ENCODE results near the gene CLK4.

CLK4 gene

DNA sequence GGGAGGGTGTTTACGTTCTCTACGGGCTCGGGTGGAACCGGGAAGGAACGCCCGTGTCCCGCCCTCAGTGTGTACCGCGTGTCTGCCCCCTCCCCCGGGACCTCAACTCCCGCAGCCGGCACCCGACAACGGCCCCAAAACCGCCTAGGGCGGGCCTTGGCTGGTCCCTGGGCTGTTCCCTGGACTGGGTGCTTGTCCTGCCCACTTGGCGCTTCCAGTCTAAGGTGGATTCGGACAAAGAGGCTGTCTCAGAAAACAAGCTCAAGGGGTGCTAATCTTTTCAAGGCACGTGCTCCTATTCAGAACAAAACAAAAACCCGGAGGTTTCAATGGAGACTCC lies 379 bp upstream of the CLK4 start:
- H3K4me3 ChIP-seq (ENCODE audit: low read depth, low read length): peak overlapping the region; percentile 94
- in situ Hi-C loops (cut with HindIII; ENCODE audit: low sequenced_read_pairs): no loop called here
- no peak for DNase-seq (ENCODE audit: low read depth, low spot score)
- TF ChIP-seq, protein P1, sequence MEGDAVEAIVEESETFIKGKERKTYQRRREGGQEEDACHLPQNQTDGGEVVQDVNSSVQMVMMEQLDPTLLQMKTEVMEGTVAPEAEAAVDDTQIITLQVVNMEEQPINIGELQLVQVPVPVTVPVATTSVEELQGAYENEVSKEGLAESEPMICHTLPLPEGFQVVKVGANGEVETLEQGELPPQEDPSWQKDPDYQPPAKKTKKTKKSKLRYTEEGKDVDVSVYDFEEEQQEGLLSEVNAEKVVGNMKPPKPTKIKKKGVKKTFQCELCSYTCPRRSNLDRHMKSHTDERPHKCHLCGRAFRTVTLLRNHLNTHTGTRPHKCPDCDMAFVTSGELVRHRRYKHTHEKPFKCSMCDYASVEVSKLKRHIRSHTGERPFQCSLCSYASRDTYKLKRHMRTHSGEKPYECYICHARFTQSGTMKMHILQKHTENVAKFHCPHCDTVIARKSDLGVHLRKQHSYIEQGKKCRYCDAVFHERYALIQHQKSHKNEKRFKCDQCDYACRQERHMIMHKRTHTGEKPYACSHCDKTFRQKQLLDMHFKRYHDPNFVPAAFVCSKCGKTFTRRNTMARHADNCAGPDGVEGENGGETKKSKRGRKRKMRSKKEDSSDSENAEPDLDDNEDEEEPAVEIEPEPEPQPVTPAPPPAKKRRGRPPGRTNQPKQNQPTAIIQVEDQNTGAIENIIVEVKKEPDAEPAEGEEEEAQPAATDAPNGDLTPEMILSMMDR (IDR thresholded peaks at IDR 0.05; ENCODE audit: low read depth, low read length): no peak

DNA sequence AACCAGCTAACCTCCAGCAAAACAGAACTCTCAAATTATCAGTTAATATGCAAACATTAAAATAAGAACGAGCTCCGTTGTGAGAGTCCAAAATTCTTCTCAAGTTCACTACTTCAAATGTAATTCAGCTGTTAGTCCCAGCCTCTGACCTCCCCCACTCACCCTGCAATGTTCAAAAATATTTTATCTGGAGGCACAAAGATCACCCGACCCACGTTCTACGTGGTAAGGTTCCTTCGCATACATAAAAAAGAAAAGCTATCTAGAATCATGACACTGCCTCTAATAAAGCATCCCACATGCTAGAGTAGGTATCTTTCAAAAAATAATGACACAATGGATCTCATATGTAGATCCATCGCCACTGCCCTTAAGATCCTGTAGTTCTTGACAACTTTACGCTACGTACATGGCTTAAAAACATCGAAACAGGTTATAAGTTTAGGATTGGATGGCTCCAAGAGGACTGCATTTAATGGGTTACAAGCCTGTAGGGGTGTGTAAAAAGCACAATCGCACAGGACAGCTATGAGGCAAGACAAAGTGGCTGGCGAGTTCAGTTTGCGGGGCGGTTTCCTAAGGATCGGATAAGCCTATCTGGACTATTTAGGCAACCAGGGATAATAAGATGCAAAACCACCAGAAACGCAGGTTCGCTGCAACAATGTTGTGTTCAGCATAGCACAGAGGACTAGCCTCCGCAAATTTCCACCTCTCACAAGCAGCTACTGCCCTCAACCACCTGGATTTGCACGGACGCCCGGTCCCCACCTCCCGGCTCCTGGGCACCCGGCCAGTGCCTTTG lies 969 bp downstream of the CLK4 start:
- DNase-seq (ENCODE audit: low read depth, low spot score): no peak
- H3K4me3 ChIP-seq (ENCODE audit: low read depth, low read length): peak overlapping the region; percentile 94
- in situ Hi-C loops (cut with HindIII; ENCODE audit: low sequenced_read_pairs): no loop called here
- TF ChIP-seq, protein P1 (IDR thresholded peaks at IDR 0.05; ENCODE audit: low read depth, low read length): no peak

DNA sequence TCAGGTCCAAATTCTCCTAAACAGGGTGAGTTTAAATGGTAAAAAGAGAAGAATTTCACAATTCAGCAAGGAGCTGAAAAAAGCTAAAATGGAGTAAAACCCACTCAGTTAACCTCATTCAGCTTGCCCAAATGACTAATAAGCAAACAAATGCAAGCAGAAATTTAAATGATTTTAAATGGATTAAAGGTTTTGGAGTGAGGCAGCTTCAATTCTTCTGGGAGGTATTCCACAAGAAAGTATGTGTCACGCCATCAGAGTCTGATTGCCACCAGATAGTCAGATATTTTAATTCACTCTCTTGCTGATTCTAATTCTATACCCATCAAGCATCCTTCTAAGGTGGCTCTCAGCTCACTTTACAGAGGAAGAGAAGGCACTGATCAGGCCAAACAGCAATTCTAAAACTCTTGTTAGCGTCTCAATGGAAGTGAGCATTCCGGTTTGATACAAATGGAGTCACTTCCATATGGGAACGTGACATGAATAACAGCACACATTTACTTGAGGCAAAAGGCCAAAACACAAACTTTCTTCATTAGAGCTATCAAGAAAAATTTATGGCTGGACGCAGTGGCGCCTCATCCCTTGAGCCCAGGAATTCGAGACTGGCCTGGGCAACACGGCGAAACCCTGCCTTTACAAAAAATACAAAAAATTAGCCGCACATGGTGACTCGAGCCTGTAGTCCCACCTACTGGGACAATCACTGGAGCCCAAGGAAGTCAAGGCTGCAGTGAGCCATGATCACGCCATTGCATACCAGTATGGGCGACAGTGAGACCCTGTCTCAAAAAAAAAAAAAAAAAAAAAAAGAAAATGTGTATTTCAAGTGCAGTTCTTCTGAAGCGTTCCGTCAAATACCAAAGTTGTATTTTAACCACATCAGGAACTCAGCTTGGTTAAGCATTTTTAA lies 2.0 kb downstream of the CLK4 start:
- no peak for DNase-seq (ENCODE audit: low read depth, low spot score)
- in situ Hi-C loops (cut with HindIII; ENCODE audit: low sequenced_read_pairs): no loop called here
- TF ChIP-seq, protein P1 (IDR thresholded peaks at IDR 0.05; ENCODE audit: low read depth, low read length): no peak
- H3K4me3 ChIP-seq (ENCODE audit: low read depth, low read length): peak overlapping the region; percentile 94

DNA sequence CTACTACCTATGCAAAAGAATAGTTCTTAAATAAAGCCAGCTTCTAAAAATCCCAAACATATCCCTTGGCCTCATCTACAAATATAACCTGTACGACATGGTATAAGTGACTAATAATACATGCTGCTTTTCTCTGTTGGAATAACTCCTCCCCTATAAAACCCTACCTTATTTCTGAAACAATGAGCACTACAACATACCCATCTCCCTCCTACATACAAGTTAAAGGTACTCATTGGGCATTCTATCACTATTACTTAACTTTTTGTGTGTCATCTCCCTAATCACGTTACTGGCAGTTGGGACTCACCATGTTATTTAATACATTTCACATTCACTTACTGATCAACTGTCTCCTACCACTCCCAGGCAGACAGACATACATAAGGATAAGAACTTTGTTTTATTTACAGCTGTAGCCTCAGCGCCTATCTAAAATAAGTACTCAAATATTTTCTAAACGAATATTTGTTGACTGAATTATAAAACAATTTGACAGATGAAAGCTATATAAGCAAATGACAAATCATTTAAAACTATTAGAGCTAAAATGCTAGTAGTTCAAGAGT lies 4.1 kb downstream of the CLK4 start:
- TF ChIP-seq, protein P1 (IDR thresholded peaks at IDR 0.05; ENCODE audit: low read depth, low read length): no peak
- no peak for DNase-seq (ENCODE audit: low read depth, low spot score)
- no peak overlapping the region for H3K4me3 ChIP-seq (ENCODE audit: low read depth, low read length)
- in situ Hi-C loops (cut with HindIII; ENCODE audit: low sequenced_read_pairs): no loop called here

DNA sequence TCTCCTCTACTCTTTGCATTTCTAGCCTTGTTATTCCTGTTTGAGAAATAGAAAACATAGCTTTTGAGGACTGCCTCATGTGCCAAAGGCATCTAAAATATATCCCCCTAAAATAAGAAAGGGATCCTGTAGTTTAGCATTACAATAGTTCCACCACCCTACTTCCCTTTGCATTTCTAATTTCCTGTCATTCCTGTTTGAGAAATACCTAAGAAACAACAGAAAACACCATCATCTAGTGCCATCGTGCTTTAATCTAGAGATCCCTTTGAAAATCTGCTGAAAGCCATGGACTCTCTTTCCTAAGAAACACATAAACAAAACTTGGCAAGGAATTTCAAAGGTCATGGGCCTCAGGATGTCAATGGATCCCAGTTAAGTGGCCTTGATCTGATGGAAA lies 7.5 kb downstream of the CLK4 start:
- DNase-seq (ENCODE audit: low read depth, low spot score): no peak
- in situ Hi-C loops (cut with HindIII; ENCODE audit: low sequenced_read_pairs): no loop called here
- TF ChIP-seq, protein P1 (IDR thresholded peaks at IDR 0.05; ENCODE audit: low read depth, low read length): no peak
- H3K4me3 ChIP-seq (ENCODE audit: low read depth, low read length): no peak overlapping the region

DNA sequence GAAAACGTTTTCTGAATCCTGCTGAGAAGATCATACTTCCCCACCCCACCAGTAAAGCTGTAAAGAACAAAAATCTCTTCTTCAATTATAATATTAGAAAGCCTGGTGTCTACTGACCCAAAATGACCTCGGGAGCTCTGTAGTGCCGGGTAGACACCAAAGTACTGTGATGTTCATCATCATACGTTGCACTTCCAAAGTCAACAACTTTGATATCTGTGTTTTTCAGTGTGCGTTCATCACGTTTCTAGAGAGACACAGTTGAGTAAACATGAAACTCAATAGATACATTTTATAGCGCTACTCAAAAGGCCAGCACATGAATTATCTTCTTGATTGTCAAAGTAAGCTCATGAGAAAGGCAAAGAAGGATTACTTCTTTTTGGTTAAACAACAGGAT lies 14.6 kb downstream of the CLK4 start:
- TF ChIP-seq, protein P1 (IDR thresholded peaks at IDR 0.05; ENCODE audit: low read depth, low read length): no peak
- no peak for DNase-seq (ENCODE audit: low read depth, low spot score)
- in situ Hi-C loops (cut with HindIII; ENCODE audit: low sequenced_read_pairs): no loop called here
- no peak overlapping the region for H3K4me3 ChIP-seq (ENCODE audit: low read depth, low read length)

Measured in astrocyte of the spinal cord (primary cell).